H9 (cell line): ENCODE data around the gene CNOT11. TPM values are rescaled to one million over a fixed set of nuclear protein-coding genes. Genes with fewer than 3 reads are reported as not detected.

ENCODE experiments used
- DNase-seq: peaks from one replicate; pipeline ENCODE4 v3.0.0-alpha.2; 2017
- H2AFZ ChIP-seq: one replicate; pipeline ENCODE4 v1.6.1; 2013; ENCODE audit warnings: mild to moderate bottlenecking, low read length, control low read depth, moderate library complexity
- H2AK5ac ChIP-seq: 2 replicates; pipeline ENCODE4 v1.6.1; 2013; ENCODE audit warnings: low read length, control low read depth, mixed read lengths; ENCODE audit not compliant: insufficient read length
- H2BK120ac ChIP-seq: one replicate; pipeline ENCODE4 v1.6.1; 2013; ENCODE audit warnings: low read depth, mild to moderate bottlenecking, low read length, control low read depth, inconsistent platforms; ENCODE audit not compliant: poor library complexity, severe bottlenecking
- H2BK12ac ChIP-seq: 2 replicates; pipeline ENCODE4 v1.6.1; 2013; ENCODE audit warnings: low read length, control low read depth, mixed read lengths, low read depth; ENCODE audit not compliant: insufficient read length
- H2BK15ac ChIP-seq: 2 replicates; pipeline ENCODE4 v1.6.1; 2013; ENCODE audit warnings: low read depth, low read length, control low read depth
- H2BK20ac ChIP-seq: one replicate; pipeline ENCODE4 v1.6.1; 2013; ENCODE audit warnings: low read depth, mild to moderate bottlenecking, low read length, control low read depth, inconsistent platforms; ENCODE audit not compliant: poor library complexity, severe bottlenecking
- H2BK5ac ChIP-seq: 2 replicates; pipeline ENCODE4 v1.6.1; 2013; ENCODE audit warnings: low read length, control low read depth, mixed read lengths; ENCODE audit not compliant: insufficient read length
- H3K14ac ChIP-seq: 2 replicates; pipeline ENCODE4 v1.6.1; 2013; ENCODE audit warnings: low read length, control low read depth; ENCODE audit not compliant: insufficient read depth
- H3K18ac ChIP-seq: 2 replicates; pipeline ENCODE4 v1.6.1; 2013; ENCODE audit warnings: low read depth, mild to moderate bottlenecking, mixed read lengths, low read length, control low read depth; ENCODE audit not compliant: insufficient read length
- H3K23ac ChIP-seq: 2 replicates; pipeline ENCODE4 v1.6.1; 2013; ENCODE audit warnings: low read length, control low read depth, mixed read lengths, low read depth; ENCODE audit not compliant: insufficient read length
- H3K23me2 ChIP-seq: 2 replicates; pipeline ENCODE4 v1.6.1; 2013; ENCODE audit warnings: low read depth, mild to moderate bottlenecking, mixed read lengths, low read length, control low read depth; ENCODE audit not compliant: insufficient read length, poor library complexity, severe bottlenecking
- H3K27ac ChIP-seq: 2 replicates; pipeline ENCODE4 v1.5.1; 2013; ENCODE audit warnings: low read length, control low read depth, mixed read lengths, low read depth; ENCODE audit not compliant: insufficient read length
- H3K27me3 ChIP-seq: 2 replicates; pipeline ENCODE4 v1.6.1; 2013; ENCODE audit warnings: low read length, control low read depth, inconsistent platforms; ENCODE audit not compliant: insufficient read depth
- H3K4ac ChIP-seq: 2 replicates; pipeline ENCODE4 v1.6.1; 2013; ENCODE audit warnings: low read depth, mild to moderate bottlenecking, control low read depth, inconsistent platforms, low read length, moderate library complexity
- H3K4me1 ChIP-seq: 2 replicates; pipeline ENCODE4 v1.6.1; 2013; ENCODE audit warnings: low read length, control low read depth, inconsistent platforms; ENCODE audit not compliant: insufficient read depth
- H3K4me2 ChIP-seq: 2 replicates; pipeline ENCODE4 v1.6.1; 2013; ENCODE audit warnings: low read length, control low read depth, mixed read lengths; ENCODE audit not compliant: insufficient read length, insufficient read depth
- H3K56ac ChIP-seq: 2 replicates; pipeline ENCODE4 v1.6.1; 2013; ENCODE audit warnings: low read depth, mild to moderate bottlenecking, mixed read lengths, low read length, control low read depth; ENCODE audit not compliant: insufficient read length
- H3K79me1 ChIP-seq: 2 replicates; pipeline ENCODE4 v1.6.1; 2013; ENCODE audit warnings: low read depth, mild to moderate bottlenecking, moderate library complexity, low read length, control low read depth, inconsistent platforms; ENCODE audit not compliant: insufficient read depth, poor library complexity, severe bottlenecking
- H3K79me2 ChIP-seq: 2 replicates; pipeline ENCODE4 v1.6.1; 2013; ENCODE audit warnings: low read length, control low read depth, inconsistent platforms; ENCODE audit not compliant: insufficient read depth
- H3K9ac ChIP-seq: 2 replicates; pipeline ENCODE4 v1.6.1; 2013; ENCODE audit warnings: low read length, control low read depth, mixed read lengths; ENCODE audit not compliant: insufficient read length; ENCODE audit errors: extremely low read depth
- H3K9me3 ChIP-seq: one replicate; pipeline ENCODE4 v1.6.1; 2013; ENCODE audit warnings: low read depth, low read length, inconsistent platforms; ENCODE audit not compliant: control insufficient read depth
- H3T11ph ChIP-seq: one replicate; pipeline ENCODE4 v1.6.1; 2013; ENCODE audit warnings: mild to moderate bottlenecking, low read length, control low read depth, inconsistent platforms
- H4K20me1 ChIP-seq: one replicate; pipeline ENCODE4 v1.6.1; 2013; ENCODE audit not compliant: control insufficient read depth, insufficient read length, insufficient read depth
- H4K5ac ChIP-seq: 2 replicates; pipeline ENCODE4 v1.6.1; 2013; ENCODE audit warnings: low read depth, mild to moderate bottlenecking, mixed read lengths, low read length, control low read depth; ENCODE audit not compliant: insufficient read length
- H4K8ac ChIP-seq: replicated peaks from 2 replicates; pipeline ENCODE4 v1.6.1; 2013; ENCODE audit warnings: low read length, control low read depth, mixed read lengths, low read depth; ENCODE audit not compliant: insufficient read length
- H4K91ac ChIP-seq: 2 replicates; pipeline ENCODE4 v1.6.1; 2013; ENCODE audit warnings: low read depth, mild to moderate bottlenecking, moderate library complexity, mixed read lengths, low read length, control low read depth; ENCODE audit not compliant: insufficient read length
- H3K27ac Mint-ChIP-seq, 3 experiments: 2 replicates in 2 of 3; 3 replicates in 1 of 3; pipeline ENCODE4 v1.8.0; 2020 to 2021; ENCODE audit warnings: mixed read lengths in 3 of 3, mild to moderate bottlenecking in 1 of 3, moderate library complexity in 1 of 3
- H3K27me3 Mint-ChIP-seq: 2 replicates; pipeline ENCODE4 v1.8.0; 2021; ENCODE audit warnings: low read depth, mild to moderate bottlenecking, moderate library complexity, mixed read lengths
- H3K36me3 Mint-ChIP-seq, 3 experiments: 2 replicates in 2 of 3; 3 replicates in 1 of 3; pipeline ENCODE4 v1.8.0; 2020 to 2021; ENCODE audit warnings: low read depth in 3 of 3, mixed read lengths in 3 of 3; ENCODE audit not compliant: insufficient read depth in 1 of 3
- H3K4me1 Mint-ChIP-seq, 2 experiments: 2 replicates each; pipeline ENCODE4 v1.8.0; 2020; ENCODE audit warnings: mixed read lengths in 2 of 2
- H3K4me3 Mint-ChIP-seq, 2 experiments: 2 replicates in 1 of 2; 3 replicates in 1 of 2; pipeline ENCODE4 v1.8.0; 2020 to 2021; ENCODE audit warnings: mild to moderate bottlenecking in 2 of 2, mixed read lengths in 2 of 2, moderate library complexity in 1 of 2
- H3K9me3 Mint-ChIP-seq, 2 experiments: 2 replicates in 1 of 2; 3 replicates in 1 of 2; pipeline ENCODE4 v1.8.0; 2020; ENCODE audit warnings: mild to moderate bottlenecking in 2 of 2, mixed read lengths in 2 of 2, moderate library complexity in 1 of 2
- WGBS: extraction: QIAGEN DNeasy Blood & Tissue Kit; methylation state at CpG from one replicate; pipeline ENCODE4 v1.1.7; 2013; ENCODE audit warnings: missing lambda C conversion rate, low lambda C conversion rate, mixed read lengths; ENCODE audit not compliant: insufficient read length; ENCODE audit errors: extremely low coverage; 5-methylcytosine and 5-hydroxymethylcytosine counted together
- total RNA-seq: library from RNA; stranded (reverse); gene quantifications from 2 replicates; pipeline ENCODE4 v1.2.1, GENCODE V29; 2021
- TF ChIP-seq, protein P1 (sequence below): fragments of 200-600 bp; sonication (generic); conservative IDR thresholded peaks from 3 replicates; pipeline ENCODE4 v1.8.0; 2021; ENCODE audit warnings: antibody characterized with exemption, mild to moderate bottlenecking

The CNOT11 gene
- total RNA-seq, 1 experiment from 2014 or later: 46.8 TPM

DNA sequence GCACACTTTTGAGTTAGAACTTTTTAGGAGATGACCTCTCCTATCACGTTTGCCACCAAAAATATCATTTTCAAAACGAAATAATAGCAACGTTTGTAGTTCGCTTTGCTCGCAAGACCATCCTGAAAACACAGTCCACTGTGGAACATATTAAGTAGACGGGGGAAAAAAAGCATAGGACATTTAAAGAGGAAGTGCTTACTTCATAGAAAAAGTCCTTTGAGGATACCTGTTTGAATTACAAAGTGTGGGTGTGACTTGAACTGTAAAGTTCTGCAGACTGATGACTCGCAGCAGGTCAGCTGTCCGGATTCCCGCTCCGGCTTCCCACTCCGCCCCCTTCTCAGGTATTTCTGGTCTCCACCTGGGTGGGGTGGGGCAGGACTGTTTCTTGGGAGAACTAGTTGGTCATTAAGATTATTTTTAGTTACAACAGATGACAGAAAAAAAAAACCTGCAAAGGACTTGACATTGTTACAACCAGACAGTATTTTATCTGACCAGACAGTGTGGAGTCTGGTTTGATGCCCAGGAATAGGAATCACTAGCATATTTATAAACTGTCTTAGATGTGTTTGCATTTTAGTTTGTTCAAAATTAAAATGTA lies 13.3 kb downstream of the CNOT11 start:
- H4K5ac ChIP-seq: no peak overlapping the region
- H3K9ac ChIP-seq: no peak overlapping the region
- H3K56ac ChIP-seq: no peak overlapping the region
- no peaks in the 10 kb centered on the region for H3K4me1 ChIP-seq
- DNase-seq: peak; percentile 50
- no peak overlapping the region for H2BK5ac ChIP-seq
- no peaks in the 10 kb centered on the region for H3K23me2 ChIP-seq
- no peaks in the 10 kb centered on the region for H3K27me3 ChIP-seq
- no peak overlapping the region for H2BK12ac ChIP-seq
- H3K4me2 ChIP-seq: no peak overlapping the region
- no peak overlapping the region for H2AK5ac ChIP-seq
- peaks cover 2% of the 10 kb centered on the region; the same call in 1 of the 2 replicates for H3K79me2 ChIP-seq
- Mint-ChIP-seq H3K27ac (peak overlapping the region in 1 of 3 experiments; percentile 31; a peak in 2 of 7 replicates), H3K36me3 (peaks cover 26 to 79% (median 47%) of the 10 kb centered on the region in 3 experiments; a peak in 6 of 7 replicates), H3K4me1 (peaks cover 8 to 16% of the 10 kb centered on the region in 2 experiments), H3K27me3 (no peaks in the 10 kb centered on the region), H3K4me3 (no peak overlapping the region), H3K9me3 (no peaks in the 10 kb centered on the region)
- no peak overlapping the region for H3T11ph ChIP-seq
- TF ChIP-seq, protein P1, sequence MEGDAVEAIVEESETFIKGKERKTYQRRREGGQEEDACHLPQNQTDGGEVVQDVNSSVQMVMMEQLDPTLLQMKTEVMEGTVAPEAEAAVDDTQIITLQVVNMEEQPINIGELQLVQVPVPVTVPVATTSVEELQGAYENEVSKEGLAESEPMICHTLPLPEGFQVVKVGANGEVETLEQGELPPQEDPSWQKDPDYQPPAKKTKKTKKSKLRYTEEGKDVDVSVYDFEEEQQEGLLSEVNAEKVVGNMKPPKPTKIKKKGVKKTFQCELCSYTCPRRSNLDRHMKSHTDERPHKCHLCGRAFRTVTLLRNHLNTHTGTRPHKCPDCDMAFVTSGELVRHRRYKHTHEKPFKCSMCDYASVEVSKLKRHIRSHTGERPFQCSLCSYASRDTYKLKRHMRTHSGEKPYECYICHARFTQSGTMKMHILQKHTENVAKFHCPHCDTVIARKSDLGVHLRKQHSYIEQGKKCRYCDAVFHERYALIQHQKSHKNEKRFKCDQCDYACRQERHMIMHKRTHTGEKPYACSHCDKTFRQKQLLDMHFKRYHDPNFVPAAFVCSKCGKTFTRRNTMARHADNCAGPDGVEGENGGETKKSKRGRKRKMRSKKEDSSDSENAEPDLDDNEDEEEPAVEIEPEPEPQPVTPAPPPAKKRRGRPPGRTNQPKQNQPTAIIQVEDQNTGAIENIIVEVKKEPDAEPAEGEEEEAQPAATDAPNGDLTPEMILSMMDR: no peak
- no peaks in the 10 kb centered on the region for H3K9me3 ChIP-seq
- no peaks in the 10 kb centered on the region for H3K79me1 ChIP-seq
- no peak overlapping the region for H3K4ac ChIP-seq
- H2BK120ac ChIP-seq: no peak overlapping the region
- no peak overlapping the region for H2BK15ac ChIP-seq
- no peaks in the 10 kb centered on the region for H4K20me1 ChIP-seq
- H4K8ac ChIP-seq: no peak overlapping the region
- no CpG with 5 or more reads among the region's 11 CpGs for WGBS
- no peak overlapping the region for H4K91ac ChIP-seq
- no peak overlapping the region for H3K27ac ChIP-seq
- H3K14ac ChIP-seq: no peak overlapping the region
- no peak overlapping the region for H3K18ac ChIP-seq
- H2AFZ ChIP-seq: no peak overlapping the region
- H2BK20ac ChIP-seq: no peak overlapping the region
- H3K23ac ChIP-seq: no peak overlapping the region
